Measurements from ENCODE around the gene SORBS1.
A peak's percentile ranks its signal among the peaks of the same experiment; 100 is the strongest.

DNA sequence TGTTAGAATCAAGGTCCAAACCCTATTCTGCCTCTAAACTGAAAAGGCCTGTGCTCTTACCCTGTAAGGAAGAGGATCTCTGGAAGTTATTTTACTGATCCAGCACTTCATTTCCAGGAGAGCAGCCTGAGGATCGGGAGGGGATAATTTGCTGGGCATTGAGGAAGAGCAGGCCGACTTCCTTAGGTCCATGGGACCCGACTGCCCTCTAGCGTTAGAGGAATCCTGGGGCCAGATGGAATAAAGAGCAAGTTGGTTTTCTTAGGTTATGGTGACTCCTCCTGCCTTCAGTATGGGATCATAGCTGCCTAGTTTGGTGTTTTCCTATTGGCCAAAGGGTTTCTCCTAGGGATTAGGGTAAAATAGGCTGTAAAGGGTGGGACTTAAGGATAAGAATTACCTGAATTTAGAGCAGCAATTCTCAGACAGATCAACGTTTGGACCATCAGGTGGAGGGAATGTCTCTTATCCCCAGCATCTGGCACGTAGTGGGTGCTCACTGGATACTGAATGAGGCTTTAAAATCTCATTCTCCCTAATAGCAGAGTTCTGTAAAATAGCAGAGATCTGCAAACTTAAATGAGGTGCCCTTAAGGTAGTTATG, 40.0 kb upstream of the SORBS1 start:
- TF ChIP-seq, protein P1, sequence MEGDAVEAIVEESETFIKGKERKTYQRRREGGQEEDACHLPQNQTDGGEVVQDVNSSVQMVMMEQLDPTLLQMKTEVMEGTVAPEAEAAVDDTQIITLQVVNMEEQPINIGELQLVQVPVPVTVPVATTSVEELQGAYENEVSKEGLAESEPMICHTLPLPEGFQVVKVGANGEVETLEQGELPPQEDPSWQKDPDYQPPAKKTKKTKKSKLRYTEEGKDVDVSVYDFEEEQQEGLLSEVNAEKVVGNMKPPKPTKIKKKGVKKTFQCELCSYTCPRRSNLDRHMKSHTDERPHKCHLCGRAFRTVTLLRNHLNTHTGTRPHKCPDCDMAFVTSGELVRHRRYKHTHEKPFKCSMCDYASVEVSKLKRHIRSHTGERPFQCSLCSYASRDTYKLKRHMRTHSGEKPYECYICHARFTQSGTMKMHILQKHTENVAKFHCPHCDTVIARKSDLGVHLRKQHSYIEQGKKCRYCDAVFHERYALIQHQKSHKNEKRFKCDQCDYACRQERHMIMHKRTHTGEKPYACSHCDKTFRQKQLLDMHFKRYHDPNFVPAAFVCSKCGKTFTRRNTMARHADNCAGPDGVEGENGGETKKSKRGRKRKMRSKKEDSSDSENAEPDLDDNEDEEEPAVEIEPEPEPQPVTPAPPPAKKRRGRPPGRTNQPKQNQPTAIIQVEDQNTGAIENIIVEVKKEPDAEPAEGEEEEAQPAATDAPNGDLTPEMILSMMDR (conservative IDR thresholded peaks at IDR 0.05): peak; percentile 97
- TF ChIP-seq ZFX (IDR thresholded peaks at IDR 0.05): no peak

Measured in C4-2B (cell line).